Myometrial cell (primary cell): ENCODE results near the gene PLA2G4D. TPM values are rescaled to one million over a fixed set of nuclear protein-coding genes. Genes with fewer than 3 reads are reported as not detected.

ENCODE experiments used
- total RNA-seq: library from RNA; depleted of rRNA; stranded (reverse); fragments of >200 nt; gene quantifications from 2 replicates; pipeline ENCODE4 v1.2.3, GENCODE V29; 2015

PLA2G4D gene, protein sequence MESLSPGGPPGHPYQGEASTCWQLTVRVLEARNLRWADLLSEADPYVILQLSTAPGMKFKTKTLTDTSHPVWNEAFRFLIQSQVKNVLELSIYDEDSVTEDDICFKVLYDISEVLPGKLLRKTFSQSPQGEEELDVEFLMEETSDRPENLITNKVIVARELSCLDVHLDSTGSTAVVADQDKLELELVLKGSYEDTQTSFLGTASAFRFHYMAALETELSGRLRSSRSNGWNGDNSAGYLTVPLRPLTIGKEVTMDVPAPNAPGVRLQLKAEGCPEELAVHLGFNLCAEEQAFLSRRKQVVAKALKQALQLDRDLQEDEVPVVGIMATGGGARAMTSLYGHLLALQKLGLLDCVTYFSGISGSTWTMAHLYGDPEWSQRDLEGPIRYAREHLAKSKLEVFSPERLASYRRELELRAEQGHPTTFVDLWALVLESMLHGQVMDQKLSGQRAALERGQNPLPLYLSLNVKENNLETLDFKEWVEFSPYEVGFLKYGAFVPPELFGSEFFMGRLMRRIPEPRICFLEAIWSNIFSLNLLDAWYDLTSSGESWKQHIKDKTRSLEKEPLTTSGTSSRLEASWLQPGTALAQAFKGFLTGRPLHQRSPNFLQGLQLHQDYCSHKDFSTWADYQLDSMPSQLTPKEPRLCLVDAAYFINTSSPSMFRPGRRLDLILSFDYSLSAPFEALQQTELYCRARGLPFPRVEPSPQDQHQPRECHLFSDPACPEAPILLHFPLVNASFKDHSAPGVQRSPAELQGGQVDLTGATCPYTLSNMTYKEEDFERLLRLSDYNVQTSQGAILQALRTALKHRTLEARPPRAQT
- total RNA-seq, result not detected in 2 replicates

GRCh38 chr15:42094512-42094963 lies at the start of gene PLA2G4D:
Gene PLA2G4D, minus strand, starts transcription at chr15:42094562. Its CDS starts 103 bp downstream, at chr15:42094459.

GRCh38 chr15:42020713-42021273 lies 73.6 kb downstream of the PLA2G4D start, which contains the start of gene PLA2G4E:
Gene PLA2G4E, minus strand, starts transcription at chr15:42021042. Its CDS starts 12 bp downstream, at chr15:42021030.

Other genes with a start within 250 kb of the PLA2G4D start
- gene SPTBN5, start 200.5 kb downstream of the PLA2G4D start, total RNA-seq, result under 0.01 and 0.18 TPM in 2 replicates
- gene EHD4, start 122.0 kb downstream of the PLA2G4D start, total RNA-seq, result 30.8 and 33.0 TPM in 2 replicates
- gene PLA2G4E, start 73.5 kb downstream of the PLA2G4D start, total RNA-seq, result not detected in 2 replicates
- not detected in 2 replicates for gene PLA2G4F, start 62.1 kb upstream of the PLA2G4D start, total RNA-seq
- gene VPS39, start 113.7 kb upstream of the PLA2G4D start, total RNA-seq, result 32.9 and 36.7 TPM in 2 replicates
- gene GANC, start 178.6 kb upstream of the PLA2G4D start, total RNA-seq, result 13.8 and 18.6 TPM in 2 replicates
- gene TMEM87A, start 178.9 kb upstream of the PLA2G4D start, total RNA-seq, result 54.1 and 61.7 TPM in 2 replicates